Gastroesophageal sphincter (tissue), 4 donors: ENCODE data around the gene ZCCHC7. TPM values are rescaled to one million over a fixed set of nuclear protein-coding genes. Genes with fewer than 3 reads are reported as not detected.

Source experiments
- ATAC-seq: fragments of 150-250 bp; one replicate; pipeline ENCODE4 v1.9.1; 2016; ENCODE audit warnings: mild to moderate bottlenecking, moderate library complexity
- H3K27ac ChIP-seq, 4 donors: fragments of 200-600 bp; sonication (generic) in 3 of 4; 1 replicate in 3 of 4; 2 replicates in 1 of 4; pipeline ENCODE4 v1.5.1; 2016 to 2019
- H3K27me3 ChIP-seq: fragments of 200-600 bp; sonication (generic); one replicate; pipeline ENCODE4 v1.5.1; 2019
- H3K36me3 ChIP-seq, 2 donors: fragments of 200-600 bp; sonication (generic); one replicate each; pipeline ENCODE4 v1.5.1; 2019; ENCODE audit warnings: control low read depth in 1 of 2
- H3K4me1 ChIP-seq, 3 donors: fragments of 200-600 bp; sonication (generic); 1 replicate in 2 of 3; 2 replicates in 1 of 3; pipeline ENCODE4 v1.5.1; 2016 to 2019; ENCODE audit warnings: control low read depth in 2 of 3
- H3K4me3 ChIP-seq, 2 donors: fragments of 200-600 bp; sonication (generic); one replicate each; pipeline ENCODE4 v1.5.1; 2019; ENCODE audit warnings: mild to moderate bottlenecking in 1 of 2, moderate library complexity in 1 of 2
- H3K9me3 ChIP-seq, 3 donors: fragments of 200-600 bp; sonication (generic); one replicate each; pipeline ENCODE4 v1.5.1; 2017 to 2019; ENCODE audit warnings: control low read depth in 2 of 3
- EP300 ChIP-seq: sonication (generic); formaldehyde crosslinking; IDR thresholded peaks from one replicate; pipeline ENCODE4 v1.6.1; 2017; ENCODE audit warnings: antibody characterized with exemption, mild to moderate bottlenecking
- POLR2A ChIP-seq, 2 donors: fragments of 450-650 bp; IDR thresholded peaks; one replicate each; pipeline ENCODE4 v1.6.1; 2017; ENCODE audit warnings: antibody characterized with exemption in 2 of 2, mild to moderate bottlenecking in 2 of 2, moderate library complexity in 1 of 2
- POLR2AphosphoS5 ChIP-seq: sonication (generic); formaldehyde crosslinking; IDR thresholded peaks from one replicate; pipeline ENCODE4 v1.6.1; 2017; ENCODE audit warnings: antibody characterized with exemption
- WGBS, 2 donors: methylation state at CpG; one replicate each; pipeline ENCODE4 v1.1.5; 2018; ENCODE audit warnings: low coverage in 1 of 2; 5-methylcytosine and 5-hydroxymethylcytosine counted together
- total RNA-seq, 4 donors: library from RNA; depleted of rRNA; stranded (reverse); fragments of >200 nt; gene quantifications; one replicate each; pipeline ENCODE4 v1.1.0, GENCODE V29; 2016
- TF ChIP-seq, protein P1 (sequence below), 4 experiments: fragments of 200-600 bp in 2 of 4; fragments of 450-650 bp in 2 of 4; sonication (generic) in 1 of 4; IDR thresholded peaks; one replicate each; pipeline ENCODE4 v1.5.1; 2017 to 2019; ENCODE audit warnings: antibody characterized with exemption in 4 of 4, mild to moderate bottlenecking in 2 of 4, moderate library complexity in 2 of 4

Gene ZCCHC7
- total RNA-seq, 4 donors from 2014 or later: 12.1 to 23.5 (median 17.6) TPM

DNA sequence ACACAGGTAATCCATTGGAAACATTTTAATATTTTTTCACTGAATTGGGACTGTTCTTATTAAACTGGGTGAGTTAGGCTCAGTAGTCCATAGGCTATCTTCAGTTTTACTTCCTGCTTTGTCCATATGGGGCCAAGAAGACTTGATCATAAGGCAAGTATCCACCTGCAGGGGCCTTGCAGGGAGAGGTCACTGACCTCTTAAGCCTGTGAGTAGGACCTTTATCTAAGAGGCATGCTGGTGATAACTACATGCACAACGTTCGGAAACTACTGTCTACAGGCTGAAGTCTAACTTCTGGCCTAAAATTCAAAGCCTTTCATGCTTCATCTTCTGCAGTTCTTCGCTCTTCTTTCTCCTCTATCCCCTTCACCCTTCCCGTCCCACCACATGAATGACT lies 242.1 kb downstream of the ZCCHC7 start:
- WGBS, 2 donors: 75 to 96% methylated on average over 4 of the region's 4 CpGs
- TF ChIP-seq POLR2A (IDR thresholded peaks at IDR 0.05) (no peak), EP300 (no peak), POLR2AphosphoS5 (no peak)
- TF ChIP-seq, protein P1, sequence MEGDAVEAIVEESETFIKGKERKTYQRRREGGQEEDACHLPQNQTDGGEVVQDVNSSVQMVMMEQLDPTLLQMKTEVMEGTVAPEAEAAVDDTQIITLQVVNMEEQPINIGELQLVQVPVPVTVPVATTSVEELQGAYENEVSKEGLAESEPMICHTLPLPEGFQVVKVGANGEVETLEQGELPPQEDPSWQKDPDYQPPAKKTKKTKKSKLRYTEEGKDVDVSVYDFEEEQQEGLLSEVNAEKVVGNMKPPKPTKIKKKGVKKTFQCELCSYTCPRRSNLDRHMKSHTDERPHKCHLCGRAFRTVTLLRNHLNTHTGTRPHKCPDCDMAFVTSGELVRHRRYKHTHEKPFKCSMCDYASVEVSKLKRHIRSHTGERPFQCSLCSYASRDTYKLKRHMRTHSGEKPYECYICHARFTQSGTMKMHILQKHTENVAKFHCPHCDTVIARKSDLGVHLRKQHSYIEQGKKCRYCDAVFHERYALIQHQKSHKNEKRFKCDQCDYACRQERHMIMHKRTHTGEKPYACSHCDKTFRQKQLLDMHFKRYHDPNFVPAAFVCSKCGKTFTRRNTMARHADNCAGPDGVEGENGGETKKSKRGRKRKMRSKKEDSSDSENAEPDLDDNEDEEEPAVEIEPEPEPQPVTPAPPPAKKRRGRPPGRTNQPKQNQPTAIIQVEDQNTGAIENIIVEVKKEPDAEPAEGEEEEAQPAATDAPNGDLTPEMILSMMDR (IDR thresholded peaks at IDR 0.05): no peak

DNA sequence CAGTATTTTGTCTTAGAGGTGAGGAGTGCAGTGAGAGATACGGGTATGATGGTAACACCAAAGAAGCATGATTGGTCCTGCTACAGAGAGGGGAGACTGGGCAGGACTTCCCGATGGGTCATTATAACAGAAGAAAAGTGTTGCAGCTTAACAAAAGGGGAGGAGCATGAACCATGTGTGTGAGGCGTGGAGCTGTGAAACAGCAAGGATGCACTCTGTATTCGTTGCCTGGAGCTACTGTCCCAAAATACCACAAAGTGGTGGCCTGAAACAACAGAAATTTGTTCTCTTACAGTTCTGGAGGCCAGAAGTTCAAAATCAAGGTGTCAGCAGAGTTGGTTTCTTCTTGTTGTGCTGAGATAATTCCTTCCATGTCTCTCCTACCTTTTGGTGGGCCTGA lies 242.8 kb downstream of the ZCCHC7 start:
- WGBS, 2 donors: 88 to 89% methylated on average over 4 of the region's 4 CpGs
- no peak for TF ChIP-seq POLR2AphosphoS5
- TF ChIP-seq POLR2A (IDR thresholded peaks at IDR 0.05): no peak
- TF ChIP-seq, protein P1 (IDR thresholded peaks at IDR 0.05): no peak
- TF ChIP-seq EP300: no peak
- ATAC-seq: no peak

More for the DNA sequence above, 242.1 kb downstream of the ZCCHC7 start:
- Histone ChIP-seq H3K4me1 (no peaks in the 10 kb centered on the region), H3K27ac (no peak overlapping the region), H3K4me3 (no peak overlapping the region), H3K27me3 (no peaks in the 10 kb centered on the region), H3K9me3 (no peaks in the 10 kb centered on the region), H3K36me3 (peaks cover 0 to 10% of the 10 kb centered on the region in 2 donors)
- ATAC-seq: no peak

DNA sequence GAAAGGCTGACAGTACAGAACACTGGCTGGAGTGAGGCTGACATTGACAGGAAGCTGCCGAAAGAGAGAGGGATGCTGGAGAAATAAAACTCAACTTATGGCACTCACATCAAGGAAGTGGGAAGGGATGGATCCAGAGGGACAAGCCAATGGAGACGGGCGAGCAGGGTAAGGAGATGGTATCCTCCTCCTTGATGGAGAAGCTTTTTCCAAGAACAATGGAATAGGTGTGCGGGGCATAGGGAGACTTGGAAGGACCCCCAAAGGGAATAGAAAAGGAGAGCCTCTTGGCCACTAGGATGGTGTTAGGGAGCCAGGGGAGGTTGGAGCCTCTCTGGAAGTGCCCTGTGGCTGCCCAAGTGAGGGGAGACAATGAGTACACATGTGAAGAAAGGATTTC lies 243.8 kb downstream of the ZCCHC7 start:
- Histone ChIP-seq H3K4me1 (no peaks in the 10 kb centered on the region), H3K4me3 (no peak overlapping the region), H3K36me3 (no peaks in the 10 kb centered on the region), H3K27me3 (no peaks in the 10 kb centered on the region), H3K9me3 (no peaks in the 10 kb centered on the region), H3K27ac (no peak overlapping the region)
- TF ChIP-seq POLR2A (IDR thresholded peaks at IDR 0.05): no peak
- no peak for TF ChIP-seq EP300
- no peak for TF ChIP-seq POLR2AphosphoS5
- TF ChIP-seq, protein P1 (IDR thresholded peaks at IDR 0.05): no peak
- no peak for ATAC-seq
- WGBS, 2 donors: 67 to 76% methylated on average over 3 to 4 of the region's 4 CpGs

More for the DNA sequence above, 242.8 kb downstream of the ZCCHC7 start:
- Histone ChIP-seq H3K27ac (no peak overlapping the region), H3K4me3 (no peak overlapping the region), H3K9me3 (no peaks in the 10 kb centered on the region), H3K27me3 (no peaks in the 10 kb centered on the region), H3K36me3 (peaks cover 0 to 5% of the 10 kb centered on the region in 2 donors), H3K4me1 (no peaks in the 10 kb centered on the region)

DNA sequence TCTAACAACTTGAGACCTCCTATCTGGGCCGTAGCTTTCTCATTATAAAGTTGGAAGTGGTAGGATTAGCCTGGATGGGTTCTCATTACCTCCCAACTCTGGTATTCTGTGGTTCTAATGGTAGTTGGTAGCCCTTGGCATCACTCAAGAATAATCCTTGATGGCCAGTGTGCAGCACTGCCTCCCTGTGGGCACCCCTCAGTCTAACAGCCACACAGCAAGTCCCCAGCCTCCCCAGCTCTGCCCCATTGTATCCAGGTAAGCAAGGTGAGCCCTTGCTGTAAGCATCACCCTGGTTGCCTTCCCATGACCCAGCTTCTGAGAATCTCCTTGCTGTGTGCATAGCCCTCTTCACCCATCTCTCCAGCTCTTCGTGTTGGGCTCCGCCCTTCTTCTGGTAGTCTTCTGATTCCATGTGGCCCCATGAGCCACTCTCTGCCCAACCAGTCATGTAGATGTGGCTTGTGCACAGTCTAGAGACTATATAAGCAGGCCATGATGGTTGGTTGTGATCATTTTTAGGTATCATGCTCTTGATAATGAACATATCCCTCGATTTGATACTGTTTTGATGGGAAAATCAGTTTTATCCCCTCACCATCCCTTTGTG lies 244.5 kb downstream of the ZCCHC7 start:
- H3K36me3 ChIP-seq: no peaks in the 10 kb centered on the region
- no peak overlapping the region for H3K4me3 ChIP-seq
- H3K4me1 ChIP-seq: no peaks in the 10 kb centered on the region
- TF ChIP-seq, protein P1 (IDR thresholded peaks at IDR 0.05): no peak
- no peak for TF ChIP-seq POLR2AphosphoS5
- no peak for TF ChIP-seq EP300
- TF ChIP-seq POLR2A (IDR thresholded peaks at IDR 0.05): no peak
- H3K27ac ChIP-seq: no peak overlapping the region
- H3K27me3 ChIP-seq: no peaks in the 10 kb centered on the region
- H3K9me3 ChIP-seq: no peaks in the 10 kb centered on the region
- 90% methylated on average over 1 to 4 of the region's 4 CpGs for WGBS, 2 donors
- no peak for ATAC-seq

DNA sequence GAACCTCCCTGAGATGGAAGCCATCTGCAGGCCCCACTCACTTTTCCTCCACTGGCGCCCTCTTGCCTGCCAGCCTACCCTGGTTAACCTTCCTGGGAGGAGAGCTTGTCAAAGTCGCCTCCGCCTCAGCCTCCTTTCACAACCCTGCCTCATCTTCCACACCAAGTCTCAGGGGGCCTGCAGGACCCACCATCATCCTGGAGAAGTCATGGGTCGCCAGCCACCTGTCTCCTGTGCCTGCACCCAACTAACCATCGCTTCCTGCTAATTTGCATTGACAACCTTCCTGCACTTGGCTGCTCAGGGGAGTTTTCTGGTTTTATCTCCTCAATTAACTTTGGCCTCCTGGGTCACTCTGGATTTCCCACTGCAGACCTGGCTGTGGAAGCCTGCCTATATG lies 249.3 kb downstream of the ZCCHC7 start:
- 92 to 95% methylated on average over 2 to 5 of the region's 5 CpGs for WGBS, 2 donors
- TF ChIP-seq POLR2AphosphoS5: no peak
- TF ChIP-seq, protein P1 (IDR thresholded peaks at IDR 0.05): no peak
- no peak for TF ChIP-seq POLR2A (IDR thresholded peaks at IDR 0.05)
- no peak for TF ChIP-seq EP300
- H3K4me3 ChIP-seq: no peak overlapping the region
- no peaks in the 10 kb centered on the region for H3K4me1 ChIP-seq
- ATAC-seq: no peak
- H3K9me3 ChIP-seq: no peaks in the 10 kb centered on the region
- no peak overlapping the region for H3K27ac ChIP-seq
- H3K36me3 ChIP-seq: no peaks in the 10 kb centered on the region
- no peaks in the 10 kb centered on the region for H3K27me3 ChIP-seq
